Subcutaneous adipose tissue (tissue), 4 donors: ENCODE measurements around the gene APCDD1L. TPM values are rescaled to one million over a fixed set of nuclear protein-coding genes. Genes with fewer than 3 reads are reported as not detected.

Experiments
- CTCF ChIP-seq: fragments of 450-650 bp; IDR thresholded peaks from one replicate; pipeline ENCODE4 v1.5.1; 2016; ENCODE audit warnings: low read depth, mild to moderate bottlenecking, control low read depth, antibody characterized with exemption, moderate library complexity
- total RNA-seq, 4 donors: library from RNA; depleted of rRNA; stranded (reverse); fragments of >200 nt; gene quantifications; one replicate each; pipeline ENCODE4 v1.1.0, GENCODE V29; 2016

APCDD1L gene
- total RNA-seq, 4 donors from 2014 or later, result 0.17 to 0.22 TPM; not detected in 2

GRCh38 chr20:58482416-58482815 is 32.8 kb downstream of the APCDD1L start:
- no peak for TF ChIP-seq CTCF

- TF ChIP-seq CTCF, result no peak
Measured at GRCh38 chr20:58481481-58482021, 33.6 kb downstream of the APCDD1L start.

- no peak for TF ChIP-seq CTCF
Measured at GRCh38 chr20:58480551-58481336, 34.5 kb downstream of the APCDD1L start.

GRCh38 chr20:58479726-58480440 is 35.3 kb downstream of the APCDD1L start:
- no peak for TF ChIP-seq CTCF

GRCh38 chr20:58478141-58478805 is 36.9 kb downstream of the APCDD1L start:
- TF ChIP-seq CTCF, result no peak

GRCh38 chr20:58475466-58475865 is 39.7 kb downstream of the APCDD1L start:
- TF ChIP-seq CTCF, result no peak
